ENCODE measurements around the gene PDE5A.

DNA sequence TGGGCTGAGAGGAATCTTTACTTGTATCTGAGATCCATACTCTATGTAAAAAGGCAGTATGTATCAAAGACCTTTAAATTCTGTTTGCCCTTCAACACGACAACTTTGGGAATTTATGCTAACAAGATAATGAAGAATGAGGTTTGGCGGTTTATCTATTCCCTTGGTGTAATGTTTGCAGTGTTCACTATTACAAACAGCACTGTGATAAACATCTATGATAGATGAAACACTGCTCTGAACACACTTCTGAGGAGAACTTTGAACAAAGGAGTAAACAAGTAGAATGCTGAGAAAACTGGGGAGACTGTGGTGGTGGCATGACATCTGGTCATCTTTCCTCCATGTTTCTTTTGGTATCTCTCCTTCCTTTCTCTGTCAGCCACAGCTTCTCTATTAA lies 126.9 kb downstream of the PDE5A start:
- TF ChIP-seq, protein P1, sequence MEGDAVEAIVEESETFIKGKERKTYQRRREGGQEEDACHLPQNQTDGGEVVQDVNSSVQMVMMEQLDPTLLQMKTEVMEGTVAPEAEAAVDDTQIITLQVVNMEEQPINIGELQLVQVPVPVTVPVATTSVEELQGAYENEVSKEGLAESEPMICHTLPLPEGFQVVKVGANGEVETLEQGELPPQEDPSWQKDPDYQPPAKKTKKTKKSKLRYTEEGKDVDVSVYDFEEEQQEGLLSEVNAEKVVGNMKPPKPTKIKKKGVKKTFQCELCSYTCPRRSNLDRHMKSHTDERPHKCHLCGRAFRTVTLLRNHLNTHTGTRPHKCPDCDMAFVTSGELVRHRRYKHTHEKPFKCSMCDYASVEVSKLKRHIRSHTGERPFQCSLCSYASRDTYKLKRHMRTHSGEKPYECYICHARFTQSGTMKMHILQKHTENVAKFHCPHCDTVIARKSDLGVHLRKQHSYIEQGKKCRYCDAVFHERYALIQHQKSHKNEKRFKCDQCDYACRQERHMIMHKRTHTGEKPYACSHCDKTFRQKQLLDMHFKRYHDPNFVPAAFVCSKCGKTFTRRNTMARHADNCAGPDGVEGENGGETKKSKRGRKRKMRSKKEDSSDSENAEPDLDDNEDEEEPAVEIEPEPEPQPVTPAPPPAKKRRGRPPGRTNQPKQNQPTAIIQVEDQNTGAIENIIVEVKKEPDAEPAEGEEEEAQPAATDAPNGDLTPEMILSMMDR (IDR thresholded peaks at IDR 0.05; ENCODE audit: borderline replicate concordance, extremely low read depth, low read length, poor library complexity, severe bottlenecking), result no peak
- TF ChIP-seq EZH2 (IDR thresholded peaks at IDR 0.05; ENCODE audit: borderline replicate concordance, low read depth, low read length, severe bottlenecking), result no peak

Data from DND-41 (cell line).